HG02981 (cell line): Measurements from ENCODE around the gene NEDD4L.
"Not testable (repeated sequence)": the region's sequence is repeated elsewhere in the genome, so short reads cannot be mapped to it uniquely, and the experiment has no call there.

Source experiments
- ATAC-seq: cut with Tn5 transposase; IDR thresholded peaks from one replicate; pipeline ENCODE4 v1.9.1; 2021; ENCODE audit warnings: mild to moderate bottlenecking, moderate library complexity; ENCODE audit not compliant: unreplicated experiment

The NEDD4L gene

GRCh38 chr18:58362027-58362575 is 318.1 kb downstream of the NEDD4L start:
- ATAC-seq, result no peak

GRCh38 chr18:58362829-58363271 is 318.8 kb downstream of the NEDD4L start:
- ATAC-seq, result no peak

GRCh38 chr18:58363767-58364540 is 319.9 kb downstream of the NEDD4L start:
- ATAC-seq, result no peak

- no peak for ATAC-seq
These were observed 321.0 kb downstream of the NEDD4L start for GRCh38 chr18:58364876-58365528.

GRCh38 chr18:58367425-58368140 is 323.6 kb downstream of the NEDD4L start:
- ATAC-seq, result no peak

GRCh38 chr18:58369616-58370015 is 325.6 kb downstream of the NEDD4L start:
- ATAC-seq, result no peak

- ATAC-seq, result no peak
These were observed 326.1 kb downstream of the NEDD4L start for GRCh38 chr18:58370038-58370580.

GRCh38 chr18:58370612-58371011 is 326.6 kb downstream of the NEDD4L start:
- ATAC-seq, result no peak

- ATAC-seq, result no peak
These were observed 329.5 kb downstream of the NEDD4L start for GRCh38 chr18:58373481-58373880.

- no peak for ATAC-seq
These were observed 331.0 kb downstream of the NEDD4L start for GRCh38 chr18:58375051-58375450.

- no peak for ATAC-seq
These were observed 334.7 kb downstream of the NEDD4L start for GRCh38 chr18:58378411-58379379.

GRCh38 chr18:58379443-58379842 is 335.4 kb downstream of the NEDD4L start:
- no peak for ATAC-seq

- ATAC-seq, result not testable (repeated sequence)
These were observed 336.1 kb downstream of the NEDD4L start for GRCh38 chr18:58380113-58380512.

GRCh38 chr18:58381676-58382411 is 337.8 kb downstream of the NEDD4L start:
- no peak for ATAC-seq

GRCh38 chr18:58382446-58382845 is 338.4 kb downstream of the NEDD4L start:
- ATAC-seq, result no peak

GRCh38 chr18:58385472-58385871 is 341.4 kb downstream of the NEDD4L start:
- no peak for ATAC-seq

GRCh38 chr18:58386780-58387179 is 342.8 kb downstream of the NEDD4L start:
- ATAC-seq, result no peak

GRCh38 chr18:58387716-58388115 is 343.7 kb downstream of the NEDD4L start:
- no peak for ATAC-seq

GRCh38 chr18:58388736-58389135 is 344.7 kb downstream of the NEDD4L start:
- no peak for ATAC-seq
